Upper lobe of right lung (tissue), 1 donor: ENCODE data around the gene PPP1R8. TPM values are rescaled to one million over a fixed set of nuclear protein-coding genes. Genes with fewer than 3 reads are reported as not detected.

Experiments used
- ATAC-seq: fragments of 200-7000 bp; cut with Tn5 transposase; one replicate; pipeline ENCODE4 v1.9.1; 2020; ENCODE audit warnings: mild to moderate bottlenecking, moderate library complexity
- DNase-seq: peaks from one replicate; pipeline ENCODE4 v3.0.0-alpha.2; 2020
- H3K27ac ChIP-seq: fragments of 200-600 bp; one replicate; pipeline ENCODE4 v1.8.0; 2022
- H3K27me3 ChIP-seq: fragments of 200-600 bp; one replicate; pipeline ENCODE4 v1.8.0; 2022; ENCODE audit warnings: mild to moderate bottlenecking
- H3K36me3 ChIP-seq: fragments of 200-600 bp; one replicate; pipeline ENCODE4 v1.8.0; 2022
- H3K4me1 ChIP-seq: fragments of 200-600 bp; one replicate; pipeline ENCODE4 v1.8.0; 2022
- H3K4me3 ChIP-seq: fragments of 200-600 bp; one replicate; pipeline ENCODE4 v1.8.0; 2022; ENCODE audit warnings: mild to moderate bottlenecking
- H3K9me3 ChIP-seq: fragments of 200-600 bp; one replicate; pipeline ENCODE4 v1.8.0; 2022
- CTCF ChIP-seq: fragments of 200-600 bp; IDR thresholded peaks from one replicate; pipeline ENCODE4 v1.8.0; 2022; ENCODE audit warnings: antibody characterized with exemption
- intact Hi-C: fragments of 100-400 bp; cut with DNase I; formaldehyde crosslinking; loops from one replicate; pipeline ENCODE4 v1.11.0; 2022
- total RNA-seq: library from RNA; stranded (reverse); fragmentation: NEBNext Ultra II Directional; extraction: Animal tissue kit (Norgen Biotek cat#: 25700); gene quantifications from one replicate; pipeline ENCODE4 v1.2.1, GENCODE V29; 2021
- donor health status: DM: no; HTN: yes; CAD: no; lungs with severe emphysema.

The PPP1R8 gene
- total RNA-seq, 1 donor from 2014 or later = 33.0 TPM

GRCh38 chr1:27809883-27810282 lies 20.7 kb upstream of the PPP1R8 start:
- TF ChIP-seq CTCF = no peak

GRCh38 chr1:27811741-27812500 lies 18.7 kb upstream of the PPP1R8 start:
- DNase-seq (no peak), ATAC-seq (no peak)
- no peak overlapping the region for H3K4me3 ChIP-seq
- no peaks in the 10 kb centered on the region for H3K27me3 ChIP-seq
- peaks cover 69% of the 10 kb centered on the region for H3K36me3 ChIP-seq
- no peaks in the 10 kb centered on the region for H3K4me1 ChIP-seq
- intact Hi-C loops = no loop called here
- TF ChIP-seq CTCF = no peak
- H3K27ac ChIP-seq = no peak overlapping the region
- H3K9me3 ChIP-seq = no peaks in the 10 kb centered on the region

More at GRCh38 chr1:27809883-27810282, 20.7 kb upstream of the PPP1R8 start:
- Histone ChIP-seq H3K9me3 (no peaks in the 10 kb centered on the region), H3K36me3 (peaks cover 74% of the 10 kb centered on the region), H3K4me1 (no peaks in the 10 kb centered on the region), H3K27me3 (no peaks in the 10 kb centered on the region), H3K27ac (no peak overlapping the region), H3K4me3 (no peak overlapping the region)
- DNase-seq = no peak
- ATAC-seq = no peak
- intact Hi-C loops = no loop called here

GRCh38 chr1:27816921-27817630 lies 13.5 kb upstream of the PPP1R8 start:
- no peak for TF ChIP-seq CTCF
- ATAC-seq (peak; percentile 79), DNase-seq (no peak)
- Histone ChIP-seq H3K27ac (peak overlapping the region; percentile 11), H3K4me3 (no peak overlapping the region), H3K27me3 (no peaks in the 10 kb centered on the region), H3K36me3 (peaks cover 88% of the 10 kb centered on the region), H3K4me1 (no peaks in the 10 kb centered on the region), H3K9me3 (no peaks in the 10 kb centered on the region)
- intact Hi-C loops = no loop called here

- H3K4me1 ChIP-seq = no peaks in the 10 kb centered on the region
- intact Hi-C loops = no loop called here
- no peaks in the 10 kb centered on the region for H3K9me3 ChIP-seq
- ATAC-seq (no peak), DNase-seq (no peak)
- no peak overlapping the region for H3K4me3 ChIP-seq
- no peak overlapping the region for H3K27ac ChIP-seq
- H3K36me3 ChIP-seq = peaks cover 79% of the 10 kb centered on the region
- H3K27me3 ChIP-seq = no peaks in the 10 kb centered on the region
- no peak for TF ChIP-seq CTCF
These were observed 8.7 kb upstream of the PPP1R8 start for GRCh38 chr1:27821761-27822315.

- no peaks in the 10 kb centered on the region for H3K4me1 ChIP-seq
- H3K27me3 ChIP-seq = no peaks in the 10 kb centered on the region
- ATAC-seq = no peak
- no peak for DNase-seq
- intact Hi-C loops = no loop called here
- H3K4me3 ChIP-seq = no peak overlapping the region
- H3K27ac ChIP-seq = no peak overlapping the region
- peaks cover 61% of the 10 kb centered on the region for H3K36me3 ChIP-seq
- H3K9me3 ChIP-seq = no peaks in the 10 kb centered on the region
- no peak for TF ChIP-seq CTCF
These were observed 6.8 kb upstream of the PPP1R8 start for GRCh38 chr1:27823784-27824183.
